ENCODE data around the gene STXBP4. TPM values are rescaled to one million over a fixed set of nuclear protein-coding genes. Genes with fewer than 3 reads are reported as not detected.

STXBP4 gene
- total RNA-seq, 1 donor from 2014 or later: 12.0 TPM

- Histone ChIP-seq H3K36me3 (no peaks in the 10 kb centered on the region), H3K27ac (no peak overlapping the region), H3K4me3 (no peak overlapping the region), H3K9me3 (no peaks in the 10 kb centered on the region), H3K4me1 (no peaks in the 10 kb centered on the region), H3K27me3 (no peaks in the 10 kb centered on the region)
- DNase-seq (no peak), ATAC-seq (no peak)
- TF ChIP-seq CTCF (IDR thresholded peaks at IDR 0.05): no peak
- intact Hi-C loops (cut with DNase I): no loop called here
Measured at GRCh38 chr17:55155856-55156560, 187.4 kb downstream of the STXBP4 start.

GRCh38 chr17:55157165-55157564 lies 188.6 kb downstream of the STXBP4 start:
- no peaks in the 10 kb centered on the region for H3K9me3 ChIP-seq
- no peak overlapping the region for H3K4me3 ChIP-seq
- no peak for DNase-seq
- H3K4me1 ChIP-seq: no peaks in the 10 kb centered on the region
- peak; percentile 59 for ATAC-seq
- no peaks in the 10 kb centered on the region for H3K27me3 ChIP-seq
- intact Hi-C loops (cut with DNase I): no loop called here
- no peak overlapping the region for H3K27ac ChIP-seq
- TF ChIP-seq CTCF (IDR thresholded peaks at IDR 0.05): no peak
- no peaks in the 10 kb centered on the region for H3K36me3 ChIP-seq

- Histone ChIP-seq H3K36me3 (no peaks in the 10 kb centered on the region), H3K27me3 (no peaks in the 10 kb centered on the region), H3K27ac (no peak overlapping the region), H3K4me1 (no peaks in the 10 kb centered on the region), H3K9me3 (no peaks in the 10 kb centered on the region), H3K4me3 (no peak overlapping the region)
- no peak for TF ChIP-seq CTCF (IDR thresholded peaks at IDR 0.05)
- no peak for ATAC-seq
- intact Hi-C loops (cut with DNase I): no loop called here
- no peak for DNase-seq
Measured at GRCh38 chr17:55158439-55158838, 189.9 kb downstream of the STXBP4 start.

- Histone ChIP-seq H3K27ac (no peak overlapping the region), H3K4me1 (no peaks in the 10 kb centered on the region), H3K4me3 (no peak overlapping the region), H3K27me3 (no peaks in the 10 kb centered on the region), H3K36me3 (no peaks in the 10 kb centered on the region), H3K9me3 (no peaks in the 10 kb centered on the region)
- ATAC-seq (no peak), DNase-seq (no peak)
- no peak for TF ChIP-seq CTCF (IDR thresholded peaks at IDR 0.05)
- intact Hi-C loops (cut with DNase I): no loop called here
Measured at GRCh38 chr17:55159251-55159650, 190.7 kb downstream of the STXBP4 start.

- intact Hi-C loops (cut with DNase I): no loop called here
- H3K36me3 ChIP-seq: no peaks in the 10 kb centered on the region
- H3K9me3 ChIP-seq: no peaks in the 10 kb centered on the region
- no peak for ATAC-seq
- H3K27me3 ChIP-seq: no peaks in the 10 kb centered on the region
- H3K4me1 ChIP-seq: no peaks in the 10 kb centered on the region
- no peak for TF ChIP-seq CTCF (IDR thresholded peaks at IDR 0.05)
- no peak for DNase-seq
- H3K27ac ChIP-seq: no peak overlapping the region
- H3K4me3 ChIP-seq: no peak overlapping the region
Measured at GRCh38 chr17:55160501-55160900, 191.9 kb downstream of the STXBP4 start.

Measured in upper lobe of right lung (tissue), 1 donor.